Astrocyte (in vitro differentiated cells and primary cell): ENCODE measurements around the gene NTM. TPM values are rescaled to one million over a fixed set of nuclear protein-coding genes. Genes with fewer than 3 reads are reported as not detected.

Experiments
- DNase-seq: peaks from one replicate; pipeline ENCODE4 v3.0.0-alpha.2; 2010; ENCODE audit warnings: low read depth
- FAIRE-seq: peaks from 2 replicates; lab custom pipeline; 2011; peaks lifted over from hg19 to GRCh38; lab: Jason Lieb, UNC
- H2AFZ ChIP-seq: 2 replicates; pipeline ENCODE4 v1.6.0; 2012; ENCODE audit warnings: low read depth, low read length, inconsistent platforms
- H3K27ac ChIP-seq: 2 replicates; pipeline ENCODE4 v1.5.1; 2011; ENCODE audit warnings: low read depth, low read length, inconsistent platforms
- H3K27me3 ChIP-seq: 2 replicates; pipeline ENCODE4 v1.6.0; 2011; ENCODE audit warnings: low read length, inconsistent platforms; ENCODE audit not compliant: insufficient read depth
- H3K36me3 ChIP-seq: 2 replicates; pipeline ENCODE4 v1.5.1; 2011; ENCODE audit warnings: low read length, inconsistent platforms; ENCODE audit not compliant: insufficient read depth
- H3K4me1 ChIP-seq: 2 replicates; pipeline ENCODE4 v1.5.1; 2011; ENCODE audit warnings: low read length, inconsistent platforms; ENCODE audit not compliant: insufficient read depth
- H3K4me2 ChIP-seq: 2 replicates; pipeline ENCODE4 v1.6.0; 2012; ENCODE audit warnings: low read length, inconsistent platforms
- H3K4me3 ChIP-seq: 2 replicates; pipeline ENCODE4 v1.5.1; 2011; ENCODE audit warnings: low read depth, mild to moderate bottlenecking, low read length, inconsistent platforms; ENCODE audit not compliant: insufficient read depth
- H3K79me2 ChIP-seq: 2 replicates; pipeline ENCODE4 v1.6.0; 2012; ENCODE audit warnings: mild to moderate bottlenecking, low read length, inconsistent platforms; ENCODE audit not compliant: insufficient read depth
- H3K9ac ChIP-seq: 2 replicates; pipeline ENCODE4 v1.6.0; 2012; ENCODE audit warnings: mild to moderate bottlenecking, low read length, inconsistent platforms
- H3K9me3 ChIP-seq: 2 replicates; pipeline ENCODE4 v1.5.1; 2012; ENCODE audit warnings: low read depth, mild to moderate bottlenecking, low read length, inconsistent platforms; ENCODE audit not compliant: insufficient read depth
- H4K20me1 ChIP-seq: 2 replicates; pipeline ENCODE4 v1.6.0; 2012; ENCODE audit warnings: low read length, inconsistent platforms; ENCODE audit not compliant: insufficient read depth
- H3K27ac Mint-ChIP-seq: one replicate; pipeline ENCODE4 v1.8.0; 2021; ENCODE audit warnings: mild to moderate bottlenecking, mixed read lengths; ENCODE audit not compliant: unreplicated experiment
- H3K27me3 Mint-ChIP-seq: one replicate; pipeline ENCODE4 v1.8.0; 2021; ENCODE audit warnings: low read depth, mixed read lengths; ENCODE audit not compliant: unreplicated experiment
- H3K36me3 Mint-ChIP-seq: one replicate; pipeline ENCODE4 v1.8.0; 2021; ENCODE audit warnings: low read depth, mixed read lengths; ENCODE audit not compliant: unreplicated experiment
- H3K4me1 Mint-ChIP-seq: one replicate; pipeline ENCODE4 v1.8.0; 2021; ENCODE audit warnings: low read depth, mixed read lengths; ENCODE audit not compliant: unreplicated experiment
- H3K4me3 Mint-ChIP-seq: one replicate; pipeline ENCODE4 v1.8.0; 2021; ENCODE audit warnings: mild to moderate bottlenecking, moderate library complexity, mixed read lengths; ENCODE audit not compliant: unreplicated experiment
- H3K9me3 Mint-ChIP-seq: one replicate; pipeline ENCODE4 v1.8.0; 2021; ENCODE audit warnings: mild to moderate bottlenecking, mixed read lengths; ENCODE audit not compliant: unreplicated experiment
- EZH2 ChIP-seq: IDR thresholded peaks from 2 replicates; pipeline ENCODE4 v1.6.1; 2012; ENCODE audit warnings: mild to moderate bottlenecking, low read length, inconsistent platforms; ENCODE audit not compliant: insufficient read depth
- total RNA-seq: library from RNA; stranded (reverse); gene quantifications from 2 replicates; pipeline ENCODE4 v1.2.1, GENCODE V29; 2021
- TF ChIP-seq, protein P1 (sequence below): IDR thresholded peaks from 2 replicates; pipeline ENCODE4 v1.5.1; 2011; ENCODE audit warnings: low read depth, mild to moderate bottlenecking, inconsistent platforms, low read length, moderate library complexity; ENCODE audit not compliant: insufficient read depth

The NTM gene
- total RNA-seq, 1 donor from 2014 or later, result 98.2 TPM

DNA sequence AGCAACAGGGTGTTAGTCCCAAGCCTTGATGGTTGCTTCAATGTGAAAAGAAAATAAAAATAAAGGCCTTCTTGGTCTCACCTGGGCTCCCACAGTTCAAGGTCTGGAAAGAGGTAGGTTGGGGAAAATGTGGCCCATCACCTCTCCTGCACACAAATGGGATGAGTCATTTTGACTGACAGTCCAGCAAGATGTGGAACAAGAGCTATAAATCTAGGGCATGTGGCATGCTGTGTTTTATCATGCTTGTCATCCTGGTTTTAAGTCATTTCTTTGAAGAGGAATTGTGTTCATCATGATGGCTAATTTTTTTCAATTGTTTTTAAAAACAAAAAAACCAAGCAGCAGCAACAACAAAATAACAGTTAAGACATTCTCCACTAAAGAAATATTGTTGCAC, 503.7 kb downstream of the NTM start:
- Histone ChIP-seq H2AFZ (no peak overlapping the region), H3K4me1 (peaks cover 7% of the 10 kb centered on the region), H3K36me3 (no peaks in the 10 kb centered on the region), H3K79me2 (no peaks in the 10 kb centered on the region), H3K4me3 (no peak overlapping the region), H3K27me3 (no peaks in the 10 kb centered on the region), H3K4me2 (no peak overlapping the region), H3K9me3 (no peaks in the 10 kb centered on the region), H3K27ac (no peak overlapping the region), H4K20me1 (no peaks in the 10 kb centered on the region), H3K9ac (no peak overlapping the region)
- Mint-ChIP-seq H3K27ac (no peak overlapping the region), H3K36me3 (no peaks in the 10 kb centered on the region), H3K4me1 (peaks cover 10% of the 10 kb centered on the region), H3K27me3 (no peaks in the 10 kb centered on the region), H3K9me3 (no peaks in the 10 kb centered on the region), H3K4me3 (no peak overlapping the region)
- no peak for FAIRE-seq
- no peak for DNase-seq
- TF ChIP-seq EZH2, result no peak

DNA sequence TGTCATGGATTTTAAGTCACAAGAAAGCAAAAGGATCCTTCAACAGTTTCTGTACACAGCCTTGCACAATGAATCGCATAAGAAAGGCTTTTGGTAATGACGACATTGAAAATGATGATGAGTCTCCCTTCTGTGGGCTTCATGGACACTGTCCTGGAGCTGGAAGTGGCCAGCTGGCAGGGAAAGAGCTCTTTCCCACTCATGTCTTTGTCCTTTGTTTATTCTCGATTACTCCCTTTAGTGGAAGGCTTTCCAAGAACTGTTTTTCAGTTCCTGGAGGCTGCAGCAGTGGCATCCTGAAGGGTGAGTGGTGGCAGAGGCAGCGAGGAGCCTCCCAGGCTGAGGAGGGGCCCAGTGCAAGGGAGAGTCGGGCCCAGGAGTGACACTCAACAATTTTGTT, 505.2 kb downstream of the NTM start:
- Histone ChIP-seq H3K9ac (no peak overlapping the region), H3K36me3 (no peaks in the 10 kb centered on the region), H2AFZ (no peak overlapping the region), H3K9me3 (no peaks in the 10 kb centered on the region), H3K4me2 (no peak overlapping the region), H3K4me1 (peaks cover 7% of the 10 kb centered on the region), H3K27me3 (no peaks in the 10 kb centered on the region), H3K79me2 (no peaks in the 10 kb centered on the region), H3K4me3 (no peak overlapping the region), H3K27ac (no peak overlapping the region), H4K20me1 (no peaks in the 10 kb centered on the region)
- H3K4me3 Mint-ChIP-seq, result no peak overlapping the region
- FAIRE-seq, result no peak
- peaks cover 2% of the 10 kb centered on the region for H3K27me3 Mint-ChIP-seq
- TF ChIP-seq, protein P1, sequence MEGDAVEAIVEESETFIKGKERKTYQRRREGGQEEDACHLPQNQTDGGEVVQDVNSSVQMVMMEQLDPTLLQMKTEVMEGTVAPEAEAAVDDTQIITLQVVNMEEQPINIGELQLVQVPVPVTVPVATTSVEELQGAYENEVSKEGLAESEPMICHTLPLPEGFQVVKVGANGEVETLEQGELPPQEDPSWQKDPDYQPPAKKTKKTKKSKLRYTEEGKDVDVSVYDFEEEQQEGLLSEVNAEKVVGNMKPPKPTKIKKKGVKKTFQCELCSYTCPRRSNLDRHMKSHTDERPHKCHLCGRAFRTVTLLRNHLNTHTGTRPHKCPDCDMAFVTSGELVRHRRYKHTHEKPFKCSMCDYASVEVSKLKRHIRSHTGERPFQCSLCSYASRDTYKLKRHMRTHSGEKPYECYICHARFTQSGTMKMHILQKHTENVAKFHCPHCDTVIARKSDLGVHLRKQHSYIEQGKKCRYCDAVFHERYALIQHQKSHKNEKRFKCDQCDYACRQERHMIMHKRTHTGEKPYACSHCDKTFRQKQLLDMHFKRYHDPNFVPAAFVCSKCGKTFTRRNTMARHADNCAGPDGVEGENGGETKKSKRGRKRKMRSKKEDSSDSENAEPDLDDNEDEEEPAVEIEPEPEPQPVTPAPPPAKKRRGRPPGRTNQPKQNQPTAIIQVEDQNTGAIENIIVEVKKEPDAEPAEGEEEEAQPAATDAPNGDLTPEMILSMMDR, result no peak
- TF ChIP-seq EZH2, result no peak
- no peaks in the 10 kb centered on the region for H3K36me3 Mint-ChIP-seq
- H3K4me1 Mint-ChIP-seq, result peaks cover 9% of the 10 kb centered on the region
- no peak overlapping the region for H3K27ac Mint-ChIP-seq
- DNase-seq, result no peak
- no peaks in the 10 kb centered on the region for H3K9me3 Mint-ChIP-seq

DNA sequence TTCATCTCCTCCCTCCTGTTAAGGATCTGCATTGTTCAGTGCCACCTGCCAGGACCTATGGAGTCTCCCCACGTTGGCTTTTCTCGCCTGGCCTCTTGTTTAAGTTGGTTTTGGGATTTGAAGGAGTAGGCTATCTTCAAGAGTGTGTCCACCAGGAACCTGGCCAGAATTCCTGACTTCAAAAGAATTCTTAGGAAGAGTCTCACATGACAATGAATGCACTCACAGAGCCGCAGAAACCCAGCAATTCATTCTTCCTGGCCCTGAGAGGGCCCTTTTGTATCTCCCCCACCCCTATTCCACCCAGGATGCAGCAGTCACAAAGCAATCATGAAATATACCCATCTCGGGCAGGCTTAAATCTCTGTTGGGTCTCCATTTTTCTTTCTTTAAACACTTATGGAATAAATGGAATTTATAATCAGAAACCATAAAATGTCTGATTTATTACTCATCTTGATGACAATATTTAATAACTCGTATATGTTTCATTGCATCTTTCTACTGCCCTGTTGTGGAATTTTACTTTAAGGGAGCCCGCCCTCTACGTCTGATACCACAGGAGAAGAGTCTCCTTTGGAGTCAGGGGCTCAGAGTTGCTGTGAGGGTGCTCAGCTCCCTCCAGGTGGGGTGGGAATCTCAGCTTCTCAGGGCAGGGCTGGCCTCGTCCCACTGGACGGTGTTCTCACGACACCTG, 507.0 kb downstream of the NTM start:
- Mint-ChIP-seq H3K27ac (no peak overlapping the region), H3K27me3 (peaks cover 2% of the 10 kb centered on the region), H3K4me1 (peaks cover 10% of the 10 kb centered on the region), H3K9me3 (no peaks in the 10 kb centered on the region), H3K36me3 (no peaks in the 10 kb centered on the region), H3K4me3 (no peak overlapping the region)
- Histone ChIP-seq H3K9me3 (no peaks in the 10 kb centered on the region), H4K20me1 (no peaks in the 10 kb centered on the region), H3K4me2 (no peak overlapping the region), H3K79me2 (no peaks in the 10 kb centered on the region), H3K4me1 (peaks cover 7% of the 10 kb centered on the region), H3K27ac (peak overlapping the region; percentile 14), H3K36me3 (no peaks in the 10 kb centered on the region), H3K4me3 (no peak overlapping the region), H2AFZ (no peak overlapping the region), H3K9ac (no peak overlapping the region), H3K27me3 (no peaks in the 10 kb centered on the region)
- FAIRE-seq (no peak), DNase-seq (peak; percentile 79)
- TF ChIP-seq, protein P1, result no peak
- no peak for TF ChIP-seq EZH2
